ENCODE results near the gene CNNM4.

CNNM4 gene

GRCh38 chr2:96815326-96816126 lies 54.8 kb downstream of the CNNM4 start:
- peak; percentile 78 for DNase-seq

GRCh38 chr2:96816127-96816835 lies 55.6 kb downstream of the CNNM4 start, which contains the start of gene CNNM3:
Gene CNNM3, plus strand, starts transcription at chr2:96816268. Its CDS starts 10 bp downstream, at chr2:96816278.
- peak; percentile 99 for DNase-seq

GRCh38 chr2:96816836-96817702 lies 56.4 kb downstream of the CNNM4 start:
- peak; percentile 88 for DNase-seq

DNA sequence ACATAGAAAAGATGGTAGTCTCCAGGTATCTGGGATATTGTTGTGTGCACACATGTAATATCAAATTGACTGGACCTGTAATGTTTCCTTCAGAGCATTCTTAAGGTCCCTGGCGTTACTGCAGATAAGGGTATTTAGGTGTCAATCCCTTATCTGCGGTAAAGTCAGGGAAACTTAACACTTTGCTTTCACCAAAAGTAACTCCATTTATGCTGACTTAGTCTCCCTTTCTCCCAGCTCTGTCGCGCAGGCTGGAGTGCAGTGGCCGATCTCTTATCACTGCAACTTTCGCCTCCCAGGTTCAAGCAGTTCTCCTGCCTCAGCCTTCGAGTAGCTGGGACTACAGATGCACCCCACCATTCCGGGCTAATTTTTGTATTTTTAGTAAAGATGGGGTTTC lies 57.2 kb downstream of the CNNM4 start:
- DNase-seq: no peak

GRCh38 chr2:96819128-96819875 lies 58.6 kb downstream of the CNNM4 start:
- DNase-seq: peak; percentile 95

DNA sequence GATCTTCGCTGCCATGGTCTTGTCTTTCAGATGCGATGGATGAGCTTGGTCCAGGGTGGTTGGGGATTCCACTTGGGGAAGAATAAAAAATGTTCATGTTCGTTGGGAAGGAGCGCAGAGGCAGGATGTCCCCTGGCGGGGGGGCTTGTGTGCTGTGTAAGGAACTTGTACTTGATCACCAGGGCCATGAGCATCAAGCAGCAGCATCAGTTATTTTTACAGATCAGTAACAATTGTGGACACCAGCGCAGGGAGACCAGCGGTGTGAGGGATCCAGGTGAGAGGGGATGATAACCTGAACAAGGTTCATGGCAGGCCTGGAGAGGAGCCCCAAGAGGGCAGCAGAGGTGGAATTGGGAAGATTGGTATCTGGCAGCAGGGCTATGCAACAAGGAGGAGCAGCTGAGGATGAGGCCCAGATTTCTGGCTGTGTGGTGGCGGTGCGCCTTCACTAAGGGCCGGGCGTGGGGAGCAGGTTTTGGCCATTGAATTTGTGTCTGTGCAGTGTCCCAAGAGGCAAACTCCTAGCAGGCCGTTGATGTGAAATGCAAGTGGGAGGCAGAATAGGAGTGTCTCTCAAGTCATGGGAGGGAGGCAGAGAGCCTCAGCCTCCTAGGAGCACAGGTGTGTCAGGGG lies 59.3 kb downstream of the CNNM4 start:
- DNase-seq: no peak

- DNase-seq: no peak
Measured at GRCh38 chr2:96821113-96821675, 60.5 kb downstream of the CNNM4 start.

DNA sequence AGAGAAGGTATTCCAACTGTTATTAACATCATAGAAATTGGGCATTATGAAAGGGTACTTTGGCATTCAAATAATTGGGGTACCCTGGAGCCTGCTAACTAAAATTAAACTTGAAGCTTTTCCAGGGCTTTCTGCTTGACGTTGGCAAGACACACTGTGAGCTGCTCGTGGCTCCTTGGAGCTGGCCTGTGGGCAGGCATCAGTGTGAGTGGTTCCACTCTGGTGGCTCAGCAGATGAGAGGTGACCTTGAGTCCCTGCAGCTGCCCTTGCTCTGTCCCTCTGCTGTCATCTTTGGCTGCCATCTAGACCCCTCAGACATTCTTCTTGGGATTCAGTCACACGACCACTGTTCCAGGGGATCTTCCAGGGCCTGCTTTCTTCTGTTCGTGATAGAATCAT lies 62.1 kb downstream of the CNNM4 start:
- no peak for DNase-seq

GRCh38 chr2:96823198-96823597 lies 62.5 kb downstream of the CNNM4 start:
- DNase-seq: no peak

GRCh38 chr2:96824079-96824870 lies 63.6 kb downstream of the CNNM4 start:
- DNase-seq: no peak

DNA sequence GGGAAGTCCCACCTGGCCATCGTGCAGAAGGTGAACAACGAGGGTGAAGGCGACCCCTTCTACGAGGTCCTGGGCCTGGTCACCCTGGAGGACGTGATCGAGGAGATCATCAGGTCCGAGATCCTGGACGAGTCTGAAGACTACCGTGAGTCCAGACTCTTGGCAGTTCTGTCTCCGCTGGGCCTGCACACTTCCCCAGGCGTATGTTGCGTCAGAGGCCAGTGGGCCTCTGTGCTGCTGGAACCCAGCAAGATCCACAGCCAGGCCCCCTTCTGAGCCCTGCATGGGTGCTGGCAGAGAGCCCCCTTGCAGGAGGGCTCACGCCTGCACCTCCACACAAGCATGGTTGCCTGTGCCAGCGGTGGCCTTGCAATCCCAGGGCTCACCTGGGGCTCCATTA lies 64.4 kb downstream of the CNNM4 start:
- no peak for DNase-seq

DNA sequence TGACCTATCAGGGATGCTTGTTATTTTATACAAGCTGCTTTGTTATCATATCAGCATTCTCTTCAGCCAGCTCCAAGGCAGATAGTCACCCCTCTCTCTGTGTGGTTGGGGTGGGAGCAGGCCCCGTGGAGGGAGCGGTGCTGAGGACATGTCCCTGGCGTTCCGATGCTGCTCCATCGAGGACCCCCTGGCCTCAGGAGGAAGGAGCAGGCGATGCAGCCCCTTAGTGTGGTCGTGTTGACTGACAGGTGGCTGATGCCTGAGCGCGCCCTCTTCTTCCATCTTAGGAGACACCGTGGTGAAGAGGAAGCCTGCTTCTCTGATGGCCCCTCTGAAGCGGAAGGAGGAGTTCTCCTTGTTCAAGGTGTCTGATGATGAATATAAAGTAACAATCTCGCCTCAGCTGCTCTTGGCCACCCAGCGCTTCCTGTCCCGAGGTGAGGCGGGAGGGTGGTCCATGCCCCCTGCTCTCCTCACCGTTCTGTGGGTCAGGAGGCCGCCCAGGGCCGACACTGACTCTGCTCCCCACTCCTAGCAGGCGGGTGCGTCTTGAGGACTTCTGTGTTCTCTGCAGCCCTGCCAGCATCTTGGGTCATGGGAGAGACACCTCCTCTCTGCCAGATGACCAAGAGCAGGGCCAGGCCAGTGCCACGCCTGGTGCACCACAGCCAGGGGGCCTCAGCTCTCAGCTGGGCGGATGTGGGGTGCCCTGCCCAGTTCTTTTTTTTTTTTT lies 66.0 kb downstream of the CNNM4 start:
- DNase-seq: no peak

DNA sequence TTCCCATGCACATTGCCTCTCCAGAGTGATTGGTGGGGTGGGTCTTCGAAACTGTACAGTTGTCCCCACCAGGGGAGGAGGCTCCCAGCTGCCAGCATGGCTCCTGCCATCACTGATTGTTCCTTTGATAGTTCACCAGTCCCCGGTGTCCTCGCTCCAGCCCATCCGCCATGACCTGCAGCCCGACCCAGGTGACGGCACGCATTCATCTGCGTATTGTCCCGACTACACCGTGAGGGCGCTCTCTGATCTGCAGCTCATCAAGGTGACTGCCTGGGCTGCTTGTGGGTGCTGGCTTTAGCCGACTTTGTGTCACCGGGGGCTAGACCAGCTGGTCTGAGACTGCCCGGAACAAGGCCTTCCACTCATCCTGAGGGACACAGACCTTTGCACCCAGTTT lies 67.7 kb downstream of the CNNM4 start:
- no peak for DNase-seq

GRCh38 chr2:96828874-96829273 lies 68.2 kb downstream of the CNNM4 start:
- DNase-seq: no peak

GRCh38 chr2:96830044-96830562 lies 69.4 kb downstream of the CNNM4 start:
- DNase-seq: no peak

GRCh38 chr2:96831679-96832078 lies 71.0 kb downstream of the CNNM4 start:
- DNase-seq: peak; percentile 36

DNA sequence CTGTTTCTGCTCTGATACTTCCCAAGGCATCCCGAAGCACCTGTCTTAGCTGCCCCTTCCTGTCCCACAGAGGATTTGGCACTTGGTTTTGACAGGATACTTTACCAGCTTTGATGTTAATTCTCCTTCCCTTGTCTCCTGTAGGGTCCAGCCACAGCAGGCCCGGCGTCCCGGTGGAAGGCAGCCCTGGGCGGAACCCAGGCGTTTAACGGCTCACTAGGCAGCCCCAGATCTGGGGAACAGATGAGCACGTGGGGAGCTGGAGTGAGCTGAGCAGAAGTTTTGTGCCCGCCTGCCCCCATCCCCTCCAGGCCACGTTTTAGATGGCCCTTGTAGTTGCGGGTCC lies 71.7 kb downstream of the CNNM4 start:
- no peak for DNase-seq

DNA sequence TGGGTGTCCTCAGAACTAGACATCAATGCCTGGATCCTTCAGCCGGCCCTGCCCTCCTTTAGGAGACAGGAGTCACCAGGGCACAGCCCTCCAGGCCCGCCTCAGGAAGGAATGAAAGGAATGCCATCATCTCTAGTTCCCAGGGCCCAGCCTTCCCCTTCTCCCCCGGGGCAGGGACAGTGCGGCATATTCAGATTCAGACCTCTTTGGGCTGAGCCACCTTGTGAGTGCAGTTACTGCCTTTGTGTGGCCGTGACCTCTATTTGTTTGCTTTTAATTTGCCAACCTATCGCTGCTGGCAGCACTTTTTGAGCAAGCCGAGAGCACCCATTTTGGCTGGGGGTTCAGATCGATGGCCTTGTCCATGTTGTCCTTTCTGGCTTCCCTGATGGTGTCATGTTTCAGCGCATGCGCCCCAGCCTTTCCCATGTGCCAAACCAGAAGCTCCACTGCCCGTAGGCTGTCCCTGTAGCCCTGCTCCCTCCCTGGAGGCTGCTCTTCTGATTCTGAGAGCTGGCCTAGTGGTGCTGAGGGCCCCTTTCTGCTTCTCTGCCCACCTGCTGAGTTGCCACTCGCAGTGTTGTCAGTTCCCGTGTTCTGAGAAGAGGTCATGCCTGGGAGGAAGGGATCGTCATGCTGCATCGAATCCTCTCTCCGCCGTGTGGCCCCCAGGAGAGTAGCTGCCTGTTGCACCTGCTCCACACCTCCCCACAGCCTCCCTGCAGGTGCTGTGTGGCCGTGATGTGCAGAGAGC lies 72.2 kb downstream of the CNNM4 start:
- peak; percentile 99 for DNase-seq

- no peak for DNase-seq
Measured at GRCh38 chr2:96835830-96836229, 75.1 kb downstream of the CNNM4 start.

Measured in DMS53 (cell line).